Activated CD8-positive, alpha-beta T cell treated with anti-CD3 and anti-CD28 coated beads, Interleukin-2, amount 10 ng/mL, durations not matched to agents 7 days and 5 days (primary cell): Measurements from ENCODE around the gene MYO5B. TPM values are rescaled to one million over a fixed set of nuclear protein-coding genes. Genes with fewer than 3 reads are reported as not detected.
"Not testable (repeated sequence)": the region's sequence is repeated elsewhere in the genome, so short reads cannot be mapped to it uniquely, and the experiment has no call there.

Source experiments
- ATAC-seq: fragments of 150-1000 bp; cut with Tn5 transposase; one replicate; pipeline ENCODE4 v1.10.0; 2021; ENCODE audit warnings: moderate library complexity
- CTCF ChIA-PET: fragments of 350-600 bp; sonication (Branson Sonifier 250); formaldehyde crosslinking; loops from one replicate; lab custom pipeline; 2021; ENCODE audit warnings: antibody characterized with exemption; lab: Charles Lee
- POLR2A ChIA-PET: fragments of 350-600 bp; sonication (Branson Sonifier 250); formaldehyde crosslinking; loops from one replicate; lab custom pipeline; 2021; ENCODE audit warnings: antibody characterized with exemption; lab: Charles Lee
- DNase-seq: peaks from one replicate; pipeline ENCODE4 v3.0.0-alpha.2; 2020
- H3K27ac Mint-ChIP-seq: one replicate; pipeline ENCODE4 v1.8.0; 2021; ENCODE audit warnings: mild to moderate bottlenecking, mixed read lengths
- H3K27me3 Mint-ChIP-seq: one replicate; pipeline ENCODE4 v1.8.0; 2021; ENCODE audit warnings: low read depth, mixed read lengths
- H3K36me3 Mint-ChIP-seq: one replicate; pipeline ENCODE4 v1.8.0; 2021; ENCODE audit warnings: low read depth, mixed read lengths
- H3K4me1 Mint-ChIP-seq: one replicate; pipeline ENCODE4 v1.8.0; 2021; ENCODE audit warnings: low read depth, mixed read lengths
- H3K4me3 Mint-ChIP-seq: one replicate; pipeline ENCODE4 v1.8.0; 2021; ENCODE audit warnings: mild to moderate bottlenecking, mixed read lengths
- H3K9me3 Mint-ChIP-seq: one replicate; pipeline ENCODE4 v1.8.0; 2022; ENCODE audit warnings: mixed read lengths; ENCODE audit not compliant: insufficient read depth
- total RNA-seq, 2 experiments: library from RNA; stranded (reverse); gene quantifications; one replicate each; pipeline ENCODE4 v1.2.3, GENCODE V29; 2021

Gene MYO5B
- total RNA-seq, 2 experiments from 2014 or later: not detected

- Mint-ChIP-seq H3K27me3 (peaks cover 4% of the 10 kb centered on the region), H3K4me3 (no peak overlapping the region), H3K36me3 (no peaks in the 10 kb centered on the region), H3K4me1 (no peaks in the 10 kb centered on the region), H3K9me3 (no peaks in the 10 kb centered on the region), H3K27ac (no peak overlapping the region)
- DNase-seq (no peak), ATAC-seq (no peak)
- POLR2A ChIA-PET: no interaction called here
- CTCF ChIA-PET: interaction anchor here (2.0 kb wide), 1 partner anchor 16 kb away, joined by 5 read pairs; no protein-coding TSS in a partner anchor
These were observed 352.3 kb downstream of the MYO5B start for GRCh38 chr18:49842656-49843055.

- ATAC-seq: no peak
- Mint-ChIP-seq H3K36me3 (no peaks in the 10 kb centered on the region), H3K27ac (no peak overlapping the region), H3K4me1 (no peaks in the 10 kb centered on the region), H3K9me3 (no peaks in the 10 kb centered on the region), H3K27me3 (peaks cover 3% of the 10 kb centered on the region), H3K4me3 (no peak overlapping the region)
- DNase-seq: no peak
- CTCF ChIA-PET: interaction anchor here (1.1 kb wide), 1 partner anchor 331 kb away, joined by 3 read pairs; no protein-coding TSS in a partner anchor
- POLR2A ChIA-PET: interaction anchor here (0.7 kb wide), 1 partner anchor 29 kb away, joined by 3 read pairs; no protein-coding TSS in a partner anchor
These were observed 353.4 kb downstream of the MYO5B start for GRCh38 chr18:49841236-49842217.

GRCh38 chr18:49839012-49839411 lies 355.9 kb downstream of the MYO5B start:
- no peaks in the 10 kb centered on the region for H3K4me1 Mint-ChIP-seq
- DNase-seq: no peak
- no peaks in the 10 kb centered on the region for H3K27me3 Mint-ChIP-seq
- CTCF ChIA-PET: no interaction called here
- H3K4me3 Mint-ChIP-seq: no peak overlapping the region
- POLR2A ChIA-PET: no interaction called here
- no peaks in the 10 kb centered on the region for H3K36me3 Mint-ChIP-seq
- H3K9me3 Mint-ChIP-seq: no peaks in the 10 kb centered on the region
- no peak overlapping the region for H3K27ac Mint-ChIP-seq
- ATAC-seq: no peak

- H3K4me3 Mint-ChIP-seq: no peak overlapping the region
- CTCF ChIA-PET: no interaction called here
- no peaks in the 10 kb centered on the region for H3K4me1 Mint-ChIP-seq
- POLR2A ChIA-PET: no interaction called here
- no peaks in the 10 kb centered on the region for H3K9me3 Mint-ChIP-seq
- H3K36me3 Mint-ChIP-seq: no peaks in the 10 kb centered on the region
- H3K27ac Mint-ChIP-seq: no peak overlapping the region
- H3K27me3 Mint-ChIP-seq: no peaks in the 10 kb centered on the region
- no peak for ATAC-seq
- DNase-seq: no peak
These were observed 356.6 kb downstream of the MYO5B start for GRCh38 chr18:49838381-49838780.

- no peaks in the 10 kb centered on the region for H3K36me3 Mint-ChIP-seq
- no peak for ATAC-seq
- POLR2A ChIA-PET: no interaction called here
These were observed 357.1 kb downstream of the MYO5B start for GRCh38 chr18:49837889-49838288.

GRCh38 chr18:49837316-49837835 lies 357.6 kb downstream of the MYO5B start:
- POLR2A ChIA-PET, H3K27ac Mint-ChIP-seq, H3K9me3 Mint-ChIP-seq, DNase-seq, H3K27me3 Mint-ChIP-seq, CTCF ChIA-PET, ATAC-seq, H3K4me1 Mint-ChIP-seq, H3K4me3 Mint-ChIP-seq, H3K36me3 Mint-ChIP-seq: not testable (repeated sequence)

More at GRCh38 chr18:49837889-49838288, 357.1 kb downstream of the MYO5B start:
- CTCF ChIA-PET: no interaction called here
- no peaks in the 10 kb centered on the region for H3K9me3 Mint-ChIP-seq
- H3K4me3 Mint-ChIP-seq: no peak overlapping the region
- no peaks in the 10 kb centered on the region for H3K4me1 Mint-ChIP-seq
- H3K27me3 Mint-ChIP-seq: no peaks in the 10 kb centered on the region
- no peak overlapping the region for H3K27ac Mint-ChIP-seq
- DNase-seq: no peak

GRCh38 chr18:49835405-49835804 lies 359.5 kb downstream of the MYO5B start:
- no peak for DNase-seq
- Mint-ChIP-seq H3K27ac (no peak overlapping the region), H3K9me3 (no peaks in the 10 kb centered on the region), H3K4me1 (no peaks in the 10 kb centered on the region), H3K36me3 (no peaks in the 10 kb centered on the region), H3K4me3 (no peak overlapping the region), H3K27me3 (no peaks in the 10 kb centered on the region)
- ChIA-PET CTCF (no interaction called here), POLR2A (no interaction called here)
- ATAC-seq: no peak

- CTCF ChIA-PET: no interaction called here
- DNase-seq (no peak), ATAC-seq (no peak)
- Mint-ChIP-seq H3K4me3 (no peak overlapping the region), H3K27ac (no peak overlapping the region), H3K9me3 (no peaks in the 10 kb centered on the region), H3K4me1 (no peaks in the 10 kb centered on the region), H3K36me3 (peaks cover 7% of the 10 kb centered on the region), H3K27me3 (no peaks in the 10 kb centered on the region)
- POLR2A ChIA-PET: no interaction called here
These were observed 360.7 kb downstream of the MYO5B start for GRCh38 chr18:49834258-49834657.

- no peaks in the 10 kb centered on the region for H3K4me1 Mint-ChIP-seq
- H3K4me3 Mint-ChIP-seq: no peak overlapping the region
- CTCF ChIA-PET: no interaction called here
- H3K36me3 Mint-ChIP-seq: peaks cover 8% of the 10 kb centered on the region
- POLR2A ChIA-PET: no interaction called here
- H3K27ac Mint-ChIP-seq: no peak overlapping the region
- H3K27me3 Mint-ChIP-seq: no peaks in the 10 kb centered on the region
- H3K9me3 Mint-ChIP-seq: peaks cover 4% of the 10 kb centered on the region
- ATAC-seq: no peak
- DNase-seq: no peak
These were observed 361.1 kb downstream of the MYO5B start for GRCh38 chr18:49833814-49834213.

GRCh38 chr18:49832221-49832647 lies 362.7 kb downstream of the MYO5B start:
- ATAC-seq (no peak), DNase-seq (no peak)
- POLR2A ChIA-PET: no interaction called here
- no peak overlapping the region for H3K27ac Mint-ChIP-seq
- CTCF ChIA-PET: no interaction called here
- no peaks in the 10 kb centered on the region for H3K27me3 Mint-ChIP-seq
- H3K36me3 Mint-ChIP-seq: peaks cover 15% of the 10 kb centered on the region
- H3K9me3 Mint-ChIP-seq: peaks cover 19% of the 10 kb centered on the region
- H3K4me3 Mint-ChIP-seq: no peak overlapping the region
- no peaks in the 10 kb centered on the region for H3K4me1 Mint-ChIP-seq

- Mint-ChIP-seq H3K4me1 (peaks cover 2% of the 10 kb centered on the region), H3K9me3 (peaks cover 25% of the 10 kb centered on the region), H3K27me3 (no peaks in the 10 kb centered on the region), H3K27ac (no peak overlapping the region), H3K36me3 (peaks cover 42% of the 10 kb centered on the region), H3K4me3 (no peak overlapping the region)
- POLR2A ChIA-PET: no interaction called here
- ATAC-seq (no peak), DNase-seq (no peak)
- CTCF ChIA-PET: no interaction called here
These were observed 367.0 kb downstream of the MYO5B start for GRCh38 chr18:49827996-49828395.
